Dendritic cell treated with granulocyte-macrophage colony-stimulating factor and Interleukin-4, amounts not matched to agents 40 ng/mL and 50 ng/mL, for 4 days (primary cell): ENCODE results near the gene TMEM54.
"Not testable (repeated sequence)": the region's sequence is repeated elsewhere in the genome, so short reads cannot be mapped to it uniquely, and the experiment has no call there.

Experiments used
- H3K27ac Mint-ChIP-seq: one replicate; pipeline ENCODE4 v1.8.0; 2022; ENCODE audit warnings: mild to moderate bottlenecking, mixed read lengths
- H3K27me3 Mint-ChIP-seq: one replicate; pipeline ENCODE4 v1.8.0; 2022; ENCODE audit warnings: mild to moderate bottlenecking, mixed read lengths
- H3K36me3 Mint-ChIP-seq: one replicate; pipeline ENCODE4 v1.8.0; 2022; ENCODE audit warnings: low read depth, mixed read lengths
- H3K4me1 Mint-ChIP-seq: one replicate; pipeline ENCODE4 v1.8.0; 2022; ENCODE audit warnings: low read depth, mixed read lengths
- H3K4me3 Mint-ChIP-seq: one replicate; pipeline ENCODE4 v1.8.0; 2022; ENCODE audit warnings: mild to moderate bottlenecking, moderate library complexity, mixed read lengths
- H3K9me3 Mint-ChIP-seq: one replicate; pipeline ENCODE4 v1.8.0; 2022; ENCODE audit warnings: mixed read lengths
- intact Hi-C: fragments of 100-400 bp; cut with micrococcal nuclease; formaldehyde crosslinking; loops from one replicate; pipeline ENCODE4 v1.15.0; 2022

The TMEM54 gene

GRCh38 chr1:32906654-32907053 is 5.5 kb upstream of the TMEM54 start:
- H3K4me3 Mint-ChIP-seq = no peak overlapping the region
- no peaks in the 10 kb centered on the region for H3K4me1 Mint-ChIP-seq
- H3K36me3 Mint-ChIP-seq = no peaks in the 10 kb centered on the region
- intact Hi-C loops = no loop called here
- H3K27ac Mint-ChIP-seq = no peak overlapping the region
- peaks cover 36% of the 10 kb centered on the region for H3K27me3 Mint-ChIP-seq
- H3K9me3 Mint-ChIP-seq = no peaks in the 10 kb centered on the region

GRCh38 chr1:32905588-32905987 is 4.4 kb upstream of the TMEM54 start:
- peaks cover 43% of the 10 kb centered on the region for H3K27me3 Mint-ChIP-seq
- H3K4me1 Mint-ChIP-seq, H3K27ac Mint-ChIP-seq, H3K9me3 Mint-ChIP-seq, H3K4me3 Mint-ChIP-seq, H3K36me3 Mint-ChIP-seq, intact Hi-C loops: not testable (repeated sequence)

- Mint-ChIP-seq H3K9me3 (no peaks in the 10 kb centered on the region), H3K36me3 (no peaks in the 10 kb centered on the region), H3K27ac (no peak overlapping the region), H3K4me3 (no peak overlapping the region), H3K4me1 (no peaks in the 10 kb centered on the region), H3K27me3 (peaks cover 46% of the 10 kb centered on the region)
- intact Hi-C loops = no loop called here
These were observed 3.6 kb upstream of the TMEM54 start for GRCh38 chr1:32904797-32905196.

GRCh38 chr1:32903991-32904785 is 3.0 kb upstream of the TMEM54 start:
- H3K27me3 Mint-ChIP-seq = peaks cover 51% of the 10 kb centered on the region
- no peak overlapping the region for H3K27ac Mint-ChIP-seq
- H3K4me3 Mint-ChIP-seq = no peak overlapping the region
- intact Hi-C loops = no loop called here
- no peaks in the 10 kb centered on the region for H3K4me1 Mint-ChIP-seq
- H3K36me3 Mint-ChIP-seq = no peaks in the 10 kb centered on the region
- no peaks in the 10 kb centered on the region for H3K9me3 Mint-ChIP-seq

GRCh38 chr1:32902535-32902920 is 1.3 kb upstream of the TMEM54 start:
- H3K9me3 Mint-ChIP-seq = no peaks in the 10 kb centered on the region
- H3K36me3 Mint-ChIP-seq = no peaks in the 10 kb centered on the region
- H3K4me1 Mint-ChIP-seq = no peaks in the 10 kb centered on the region
- peaks cover 63% of the 10 kb centered on the region for H3K27me3 Mint-ChIP-seq
- H3K4me3 Mint-ChIP-seq = no peak overlapping the region
- intact Hi-C loops = no loop called here
- no peak overlapping the region for H3K27ac Mint-ChIP-seq

GRCh38 chr1:32901823-32902534 is 790 bp upstream of the TMEM54 start:
- H3K27me3 Mint-ChIP-seq = peaks cover 68% of the 10 kb centered on the region

GRCh38 chr1:32900371-32900955 is 726 bp downstream of the TMEM54 start:
- intact Hi-C loops = no loop called here
- Mint-ChIP-seq H3K9me3 (no peaks in the 10 kb centered on the region), H3K27ac (no peak overlapping the region), H3K4me1 (no peaks in the 10 kb centered on the region), H3K36me3 (no peaks in the 10 kb centered on the region), H3K27me3 (peaks cover 83% of the 10 kb centered on the region), H3K4me3 (peak overlapping the region; percentile 51)

More at GRCh38 chr1:32901823-32902534, 790 bp upstream of the TMEM54 start:
- Mint-ChIP-seq H3K9me3 (no peaks in the 10 kb centered on the region), H3K4me3 (peak overlapping the region; percentile 60), H3K4me1 (no peaks in the 10 kb centered on the region), H3K27ac (no peak overlapping the region), H3K36me3 (no peaks in the 10 kb centered on the region)
- intact Hi-C loops = no loop called here

GRCh38 chr1:32899586-32900296 is 1.4 kb downstream of the TMEM54 start:
- Mint-ChIP-seq H3K27ac (no peak overlapping the region), H3K4me3 (no peak overlapping the region), H3K36me3 (no peaks in the 10 kb centered on the region), H3K9me3 (no peaks in the 10 kb centered on the region), H3K27me3 (peaks cover 90% of the 10 kb centered on the region), H3K4me1 (no peaks in the 10 kb centered on the region)
- intact Hi-C loops = no loop called here

- intact Hi-C loops = no loop called here
- no peaks in the 10 kb centered on the region for H3K4me1 Mint-ChIP-seq
- peaks cover 90% of the 10 kb centered on the region for H3K27me3 Mint-ChIP-seq
These were observed 2.2 kb downstream of the TMEM54 start for GRCh38 chr1:32898958-32899357.

GRCh38 chr1:32898056-32898455 is 3.1 kb downstream of the TMEM54 start:
- Mint-ChIP-seq H3K27ac (no peak overlapping the region), H3K36me3 (no peaks in the 10 kb centered on the region), H3K4me1 (peaks cover 8% of the 10 kb centered on the region), H3K9me3 (no peaks in the 10 kb centered on the region), H3K27me3 (peaks cover 91% of the 10 kb centered on the region), H3K4me3 (no peak overlapping the region)
- intact Hi-C loops = no loop called here

More at GRCh38 chr1:32898958-32899357, 2.2 kb downstream of the TMEM54 start:
- H3K9me3 Mint-ChIP-seq = no peaks in the 10 kb centered on the region
- H3K27ac Mint-ChIP-seq = no peak overlapping the region
- H3K36me3 Mint-ChIP-seq = no peaks in the 10 kb centered on the region
- no peak overlapping the region for H3K4me3 Mint-ChIP-seq

- H3K27me3 Mint-ChIP-seq = peaks cover 89% of the 10 kb centered on the region
- H3K9me3 Mint-ChIP-seq = no peaks in the 10 kb centered on the region
- no peaks in the 10 kb centered on the region for H3K36me3 Mint-ChIP-seq
- intact Hi-C loops = no loop called here
- no peak overlapping the region for H3K27ac Mint-ChIP-seq
- peaks cover 13% of the 10 kb centered on the region for H3K4me1 Mint-ChIP-seq
- H3K4me3 Mint-ChIP-seq = no peak overlapping the region
These were observed 3.8 kb downstream of the TMEM54 start for GRCh38 chr1:32897082-32898049.

GRCh38 chr1:32896451-32896850 is 4.7 kb downstream of the TMEM54 start:
- no peak overlapping the region for H3K4me3 Mint-ChIP-seq
- H3K27me3 Mint-ChIP-seq = peaks cover 89% of the 10 kb centered on the region
- H3K9me3 Mint-ChIP-seq = no peaks in the 10 kb centered on the region
- H3K27ac Mint-ChIP-seq = no peak overlapping the region
- no peaks in the 10 kb centered on the region for H3K36me3 Mint-ChIP-seq
- peaks cover 16% of the 10 kb centered on the region for H3K4me1 Mint-ChIP-seq
- intact Hi-C loops = no loop called here
